ENCODE data around the gene CNTNAP2.

CNTNAP2 gene

GRCh38 chr7:148334959-148335577 lies 2218.5 kb downstream of the CNTNAP2 start:
- TF ChIP-seq, protein P1, sequence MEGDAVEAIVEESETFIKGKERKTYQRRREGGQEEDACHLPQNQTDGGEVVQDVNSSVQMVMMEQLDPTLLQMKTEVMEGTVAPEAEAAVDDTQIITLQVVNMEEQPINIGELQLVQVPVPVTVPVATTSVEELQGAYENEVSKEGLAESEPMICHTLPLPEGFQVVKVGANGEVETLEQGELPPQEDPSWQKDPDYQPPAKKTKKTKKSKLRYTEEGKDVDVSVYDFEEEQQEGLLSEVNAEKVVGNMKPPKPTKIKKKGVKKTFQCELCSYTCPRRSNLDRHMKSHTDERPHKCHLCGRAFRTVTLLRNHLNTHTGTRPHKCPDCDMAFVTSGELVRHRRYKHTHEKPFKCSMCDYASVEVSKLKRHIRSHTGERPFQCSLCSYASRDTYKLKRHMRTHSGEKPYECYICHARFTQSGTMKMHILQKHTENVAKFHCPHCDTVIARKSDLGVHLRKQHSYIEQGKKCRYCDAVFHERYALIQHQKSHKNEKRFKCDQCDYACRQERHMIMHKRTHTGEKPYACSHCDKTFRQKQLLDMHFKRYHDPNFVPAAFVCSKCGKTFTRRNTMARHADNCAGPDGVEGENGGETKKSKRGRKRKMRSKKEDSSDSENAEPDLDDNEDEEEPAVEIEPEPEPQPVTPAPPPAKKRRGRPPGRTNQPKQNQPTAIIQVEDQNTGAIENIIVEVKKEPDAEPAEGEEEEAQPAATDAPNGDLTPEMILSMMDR (conservative IDR thresholded peaks at IDR 0.05): no peak
- no peak overlapping the region for H3K27ac ChIP-seq

- no peak overlapping the region for H3K27ac ChIP-seq
- TF ChIP-seq, protein P1 (conservative IDR thresholded peaks at IDR 0.05): no peak
These were observed 2219.2 kb downstream of the CNTNAP2 start for GRCh38 chr7:148335790-148336189.

GRCh38 chr7:148336411-148336810 lies 2219.8 kb downstream of the CNTNAP2 start:
- TF ChIP-seq, protein P1 (conservative IDR thresholded peaks at IDR 0.05): no peak
- H3K27ac ChIP-seq: no peak overlapping the region

DNA sequence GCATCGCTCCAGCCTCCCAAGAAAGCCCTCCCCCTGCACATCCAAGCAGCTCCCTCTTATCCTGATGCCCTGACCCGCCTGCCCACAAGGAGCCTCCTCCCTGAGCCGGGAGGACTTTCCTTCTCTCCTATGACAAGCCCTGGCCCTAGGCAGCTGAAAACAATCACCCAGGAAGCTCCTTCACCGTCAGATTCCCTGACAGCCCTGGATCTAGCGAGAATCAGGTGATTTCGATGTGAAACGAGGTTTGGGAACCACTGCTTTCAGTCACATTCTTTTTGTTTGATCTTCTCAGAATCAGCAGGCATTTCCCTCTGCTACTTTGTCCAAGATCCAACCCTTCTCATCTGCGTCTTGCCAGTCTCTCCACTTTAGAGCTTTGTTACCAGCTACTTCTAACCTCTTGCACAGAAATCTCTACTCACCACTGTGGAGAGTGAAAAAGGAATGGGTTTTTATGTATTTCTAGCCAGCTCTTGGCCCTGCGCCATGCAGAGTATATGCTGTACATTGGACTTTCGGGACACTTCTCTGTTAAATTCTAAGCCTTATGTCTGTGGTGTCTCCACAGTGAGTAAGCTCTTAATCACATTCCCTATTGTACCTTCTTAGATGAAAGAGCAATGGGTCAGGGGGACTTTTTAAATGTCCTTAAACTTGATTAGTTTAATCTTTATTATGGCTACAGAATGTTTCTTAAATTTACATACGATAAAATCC lies 2220.8 kb downstream of the CNTNAP2 start:
- no peak overlapping the region for H3K27ac ChIP-seq
- TF ChIP-seq, protein P1 (conservative IDR thresholded peaks at IDR 0.05): no peak

DNA sequence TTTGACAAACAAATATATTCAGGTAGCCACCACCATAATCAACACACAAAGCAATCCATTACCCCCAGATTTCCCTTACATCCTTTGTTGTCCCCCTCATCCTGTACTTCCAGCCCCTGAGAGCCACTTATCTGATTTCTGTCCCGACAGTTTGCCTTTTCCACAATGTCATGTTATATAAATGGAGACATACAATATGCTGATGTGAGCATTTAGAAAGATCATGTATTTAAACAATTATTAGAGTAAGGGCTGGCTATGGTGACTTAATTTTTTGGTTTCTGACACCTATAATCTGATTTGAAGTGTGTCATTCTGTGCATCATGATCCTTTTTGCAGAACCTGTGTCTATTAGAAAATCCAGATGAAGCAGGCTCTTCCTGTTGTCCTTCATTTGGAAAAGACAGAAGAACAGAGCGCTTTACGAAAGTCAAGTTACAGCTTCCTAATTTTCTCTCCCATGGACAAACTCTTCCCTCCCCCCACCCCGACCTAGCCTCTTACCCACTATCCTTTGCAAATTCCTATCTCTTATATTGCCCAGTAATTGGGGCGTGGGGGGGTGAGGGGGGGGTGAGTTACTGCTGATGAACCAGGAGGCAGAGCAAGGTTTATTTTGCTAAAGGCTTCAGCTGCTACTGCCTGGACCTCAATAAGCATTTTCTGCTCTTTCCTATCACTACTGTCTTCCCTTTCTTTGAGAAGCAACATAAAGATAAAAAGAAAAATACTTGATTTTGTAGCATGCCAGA lies 2221.6 kb downstream of the CNTNAP2 start:
- H3K27ac ChIP-seq: no peak overlapping the region
- TF ChIP-seq, protein P1 (conservative IDR thresholded peaks at IDR 0.05): no peak

DNA sequence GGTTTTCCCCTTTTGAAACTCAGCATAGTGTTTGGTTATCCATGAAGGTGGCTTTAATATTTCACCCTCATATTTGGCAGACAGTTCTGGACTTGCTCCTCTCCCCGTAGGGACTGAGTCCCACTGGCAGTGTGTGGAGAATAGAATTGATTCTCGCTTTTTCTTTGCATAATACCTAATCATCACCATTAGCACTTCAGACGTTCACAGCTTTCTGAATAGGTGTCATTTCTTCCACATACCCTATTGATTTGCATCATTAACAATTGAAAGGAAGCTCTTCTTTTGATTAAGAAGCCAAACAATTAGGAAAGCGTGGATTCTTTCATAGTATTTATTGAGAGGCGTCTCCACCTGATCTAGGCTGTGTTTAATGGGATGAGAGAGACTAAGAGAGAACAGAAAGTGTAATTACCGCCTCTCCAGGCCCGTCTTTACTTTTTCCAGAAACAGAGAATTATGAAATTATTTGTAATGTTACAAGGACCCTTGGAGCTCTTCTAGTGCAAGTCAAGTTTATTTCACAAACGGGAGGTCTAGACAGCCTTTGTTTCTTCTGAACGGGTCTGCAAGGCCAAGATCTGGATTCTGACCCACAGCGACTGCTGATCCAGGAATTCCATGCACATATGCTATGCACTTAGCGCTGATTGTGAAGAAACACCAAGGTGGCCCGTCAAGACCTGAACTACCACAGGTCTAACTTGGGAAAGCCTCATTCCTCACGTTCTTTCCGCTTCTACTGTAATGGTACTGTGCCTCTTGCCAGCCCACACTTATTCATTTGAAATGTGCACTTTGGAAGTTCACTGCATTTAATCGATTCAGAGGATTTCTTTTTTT lies 2224.1 kb downstream of the CNTNAP2 start:
- no peak overlapping the region for H3K27ac ChIP-seq
- TF ChIP-seq, protein P1 (conservative IDR thresholded peaks at IDR 0.05): no peak

Data from VCaP (cell line).